Subcutaneous adipose tissue (tissue), 4 donors: ENCODE results near the gene PTK7. TPM values are rescaled to one million over a fixed set of nuclear protein-coding genes. Genes with fewer than 3 reads are reported as not detected.

Experiments used
- total RNA-seq, 4 donors: library from RNA; depleted of rRNA; stranded (reverse); fragments of >200 nt; gene quantifications; one replicate each; pipeline ENCODE4 v1.1.0, GENCODE V29; 2016
- TF ChIP-seq, protein P1 (sequence below): fragments of 450-650 bp; IDR thresholded peaks from one replicate; pipeline ENCODE4 v1.5.1; 2016; ENCODE audit warnings: low read depth, mild to moderate bottlenecking, control low read depth, antibody characterized with exemption, moderate library complexity

The PTK7 gene
- total RNA-seq, 4 donors from 2014 or later: 1.8 to 11.4 (median 3.6) TPM

- TF ChIP-seq, protein P1, sequence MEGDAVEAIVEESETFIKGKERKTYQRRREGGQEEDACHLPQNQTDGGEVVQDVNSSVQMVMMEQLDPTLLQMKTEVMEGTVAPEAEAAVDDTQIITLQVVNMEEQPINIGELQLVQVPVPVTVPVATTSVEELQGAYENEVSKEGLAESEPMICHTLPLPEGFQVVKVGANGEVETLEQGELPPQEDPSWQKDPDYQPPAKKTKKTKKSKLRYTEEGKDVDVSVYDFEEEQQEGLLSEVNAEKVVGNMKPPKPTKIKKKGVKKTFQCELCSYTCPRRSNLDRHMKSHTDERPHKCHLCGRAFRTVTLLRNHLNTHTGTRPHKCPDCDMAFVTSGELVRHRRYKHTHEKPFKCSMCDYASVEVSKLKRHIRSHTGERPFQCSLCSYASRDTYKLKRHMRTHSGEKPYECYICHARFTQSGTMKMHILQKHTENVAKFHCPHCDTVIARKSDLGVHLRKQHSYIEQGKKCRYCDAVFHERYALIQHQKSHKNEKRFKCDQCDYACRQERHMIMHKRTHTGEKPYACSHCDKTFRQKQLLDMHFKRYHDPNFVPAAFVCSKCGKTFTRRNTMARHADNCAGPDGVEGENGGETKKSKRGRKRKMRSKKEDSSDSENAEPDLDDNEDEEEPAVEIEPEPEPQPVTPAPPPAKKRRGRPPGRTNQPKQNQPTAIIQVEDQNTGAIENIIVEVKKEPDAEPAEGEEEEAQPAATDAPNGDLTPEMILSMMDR: no peak
Observed at GRCh38 chr6:43180985-43181384, 104.9 kb downstream of the PTK7 start.

- TF ChIP-seq, protein P1: no peak
Observed at GRCh38 chr6:43181621-43181941, 105.5 kb downstream of the PTK7 start.

DNA sequence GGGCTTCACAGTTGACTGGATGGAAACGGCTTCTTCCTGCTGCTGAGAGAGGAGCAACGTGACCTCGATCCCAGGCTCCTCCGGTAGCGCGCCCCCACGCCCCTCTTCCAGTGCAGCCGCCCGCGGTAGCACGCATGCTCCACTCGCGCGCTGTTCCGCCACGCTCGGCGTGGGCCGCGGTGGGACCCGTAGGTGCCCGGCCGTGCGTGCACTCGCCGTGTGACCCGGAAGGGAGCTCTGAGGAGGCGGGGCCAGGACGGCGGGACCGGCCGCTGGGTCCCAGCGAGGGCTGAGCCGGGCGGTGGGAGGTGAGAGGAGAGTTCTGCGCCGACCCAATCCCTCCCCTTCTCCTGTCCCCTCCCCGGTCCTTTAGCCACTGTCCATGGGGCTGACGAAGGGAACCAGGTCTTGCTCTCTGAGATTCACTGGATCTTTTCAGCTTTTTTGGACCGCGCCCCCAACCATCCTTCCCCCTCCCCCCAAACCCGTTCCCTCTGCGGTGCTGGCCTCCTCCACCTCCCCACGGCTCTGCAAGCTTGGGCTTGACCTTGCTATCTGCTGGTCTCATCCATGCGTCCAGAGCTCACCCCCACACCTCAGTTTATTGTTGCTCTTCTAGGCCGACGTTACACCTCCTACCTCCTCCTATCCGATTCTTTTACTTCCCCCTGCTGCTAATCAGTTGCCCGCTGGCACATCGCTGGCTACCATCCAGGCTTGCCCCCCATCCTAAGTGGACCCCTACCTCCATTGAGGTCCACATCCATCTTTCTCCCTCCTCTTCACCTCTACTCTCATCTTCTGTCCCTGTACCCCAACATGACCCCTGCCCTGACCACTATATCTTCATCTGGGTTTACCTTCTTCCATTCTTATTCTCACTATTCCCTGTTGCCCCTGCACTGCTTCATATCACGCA is 106.1 kb downstream of the PTK7 start, which contains the start of gene CUL9:
TSS of gene CUL9 (plus strand) at position 255 of the 919 bp plus-strand sequence. CDS start 2,115 bp downstream, outside the sequence.
- TF ChIP-seq, protein P1: no peak

GRCh38 chr6:43183441-43183840 is 107.3 kb downstream of the PTK7 start:
- TF ChIP-seq, protein P1: no peak

DNA sequence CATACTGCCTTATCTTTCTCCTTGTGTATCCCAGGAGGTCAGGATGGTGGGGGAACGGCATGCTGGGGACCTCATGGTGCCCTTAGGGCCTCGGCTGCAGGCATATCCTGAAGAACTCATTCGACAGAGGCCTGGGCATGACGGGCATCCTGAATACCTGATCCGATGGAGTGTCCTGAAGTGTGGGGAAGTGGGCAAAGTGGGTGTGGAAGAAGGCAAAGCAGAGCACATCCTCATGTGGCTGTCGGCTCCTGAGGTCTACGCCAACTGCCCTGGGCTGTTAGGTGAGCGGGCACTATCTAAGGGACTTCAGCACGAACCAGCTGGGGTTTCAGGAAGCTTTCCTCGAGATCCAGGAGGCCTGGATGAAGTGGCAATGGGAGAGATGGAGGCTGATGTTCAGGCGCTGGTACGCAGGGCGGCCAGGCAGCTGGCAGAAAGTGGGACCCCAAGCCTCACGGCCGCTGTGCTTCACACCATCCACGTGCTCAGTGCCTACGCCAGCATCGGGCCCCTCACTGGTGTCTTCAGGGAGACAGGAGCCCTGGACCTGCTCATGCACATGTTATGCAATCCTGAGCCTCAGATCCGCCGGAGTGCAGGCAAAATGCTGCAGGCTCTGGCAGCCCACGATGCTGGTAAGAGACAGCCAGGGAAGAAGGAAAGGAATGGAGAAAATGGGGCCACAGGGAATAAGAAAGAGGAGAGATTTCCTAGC is 108.3 kb downstream of the PTK7 start:
- TF ChIP-seq, protein P1: no peak

DNA sequence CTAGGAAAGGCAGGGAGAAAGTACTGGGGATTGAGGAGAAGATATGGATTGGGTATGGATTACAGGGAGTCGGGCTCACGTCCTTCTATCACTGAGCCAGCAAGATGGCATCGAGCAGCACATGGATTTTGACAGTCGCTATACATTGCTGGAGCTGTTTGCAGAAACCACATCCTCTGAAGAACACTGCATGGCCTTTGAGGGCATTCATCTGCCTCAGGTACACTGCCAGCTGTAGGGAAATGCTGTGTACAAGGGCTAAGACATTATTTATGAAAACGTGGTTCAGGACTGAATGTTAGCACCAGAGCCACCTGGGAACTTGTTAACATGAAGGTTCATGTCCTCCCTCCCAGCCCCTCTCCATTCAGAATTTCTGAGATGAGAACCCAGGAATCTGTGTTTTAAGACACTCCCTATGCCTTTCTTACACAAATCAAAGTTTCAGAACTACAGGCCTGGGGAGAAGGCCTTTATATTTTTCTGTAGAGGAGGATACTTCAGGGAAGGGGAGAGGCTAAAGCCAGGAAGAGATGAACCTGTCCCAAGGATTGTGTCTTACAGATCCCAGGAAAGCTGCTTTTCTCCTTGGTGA is 109.4 kb downstream of the PTK7 start:
- TF ChIP-seq, protein P1: no peak

DNA sequence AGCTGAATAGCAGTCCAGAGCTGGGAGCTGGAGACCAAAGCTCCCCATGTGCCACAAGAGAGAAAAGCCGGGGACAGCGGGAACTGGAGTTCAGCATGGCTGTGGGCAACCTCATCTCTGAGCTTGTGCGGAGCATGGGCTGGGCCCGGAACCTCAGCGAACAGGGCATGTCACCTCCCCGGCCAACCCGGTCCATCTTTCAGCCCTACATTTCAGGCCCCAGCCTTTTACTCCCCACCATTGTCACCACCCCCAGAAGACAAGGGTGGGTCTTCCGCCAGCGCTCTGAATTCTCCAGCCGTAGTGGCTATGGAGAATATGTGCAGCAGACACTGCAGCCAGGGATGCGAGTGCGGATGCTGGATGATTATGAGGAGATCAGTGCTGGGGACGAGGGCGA is 109.9 kb downstream of the PTK7 start:
- TF ChIP-seq, protein P1: no peak
